ENCODE measurements around the gene KCNA2. TPM values are rescaled to one million over a fixed set of nuclear protein-coding genes. Genes with fewer than 3 reads are reported as not detected.

The KCNA2 gene
- under 0.01 and 0.24 TPM in 2 replicates for total RNA-seq (2014; rRNA removed; shearing (Covaris generic))
- 0.04 and 0.15 TPM in 2 replicates for polyA plus RNA-seq (2015; cell fraction: cytosol; rRNA removed)
- polyA plus RNA-seq (2015; cell fraction: nucleus; rRNA removed): 0.09 TPM in 1 of 2 replicates, not detected in the other

GRCh38 chr1:110605901-110606656, at the start of gene KCNA2:
TSS of gene KCNA2 (minus strand) at chr1:110606358. CDS start at chr1:110604782, 1,576 bp downstream.
- DNase-seq (ENCODE audit: low read depth, low spot score): no peak
- in situ Hi-C loops (cut with HindIII; ENCODE audit: low pct_unique_long_range_greater_than_20kb, low sequenced_read_pairs): no loop called here

GRCh38 chr1:110650609-110651008, 44.5 kb upstream of the KCNA2 start:
- in situ Hi-C loops (cut with HindIII; ENCODE audit: low pct_unique_long_range_greater_than_20kb, low sequenced_read_pairs): no loop called here
- DNase-seq (ENCODE audit: low read depth, low spot score): no peak

DNA sequence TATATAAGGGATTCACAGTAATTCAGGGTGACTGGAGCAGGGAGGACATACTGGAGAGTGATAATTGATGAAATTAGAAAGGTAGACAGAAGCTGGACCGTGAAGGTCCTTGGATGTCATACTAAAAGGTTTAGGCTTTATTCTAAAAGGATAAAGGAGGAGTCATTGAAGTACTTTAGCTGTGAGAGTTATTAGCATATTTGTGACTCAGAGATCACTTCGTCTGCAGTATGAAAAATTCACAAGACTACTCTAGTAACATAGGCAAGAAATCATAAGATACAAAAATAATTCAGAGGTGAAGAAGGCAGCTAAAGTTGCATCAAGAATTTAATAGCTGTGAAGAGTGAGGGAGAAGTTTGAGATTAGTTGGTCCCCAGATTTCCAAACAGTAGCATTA, 42.3 kb upstream of the KCNA2 start:
- no peak for DNase-seq (ENCODE audit: low read depth, low spot score)
- in situ Hi-C loops (cut with HindIII; ENCODE audit: low pct_unique_long_range_greater_than_20kb, low sequenced_read_pairs): no loop called here

DNA sequence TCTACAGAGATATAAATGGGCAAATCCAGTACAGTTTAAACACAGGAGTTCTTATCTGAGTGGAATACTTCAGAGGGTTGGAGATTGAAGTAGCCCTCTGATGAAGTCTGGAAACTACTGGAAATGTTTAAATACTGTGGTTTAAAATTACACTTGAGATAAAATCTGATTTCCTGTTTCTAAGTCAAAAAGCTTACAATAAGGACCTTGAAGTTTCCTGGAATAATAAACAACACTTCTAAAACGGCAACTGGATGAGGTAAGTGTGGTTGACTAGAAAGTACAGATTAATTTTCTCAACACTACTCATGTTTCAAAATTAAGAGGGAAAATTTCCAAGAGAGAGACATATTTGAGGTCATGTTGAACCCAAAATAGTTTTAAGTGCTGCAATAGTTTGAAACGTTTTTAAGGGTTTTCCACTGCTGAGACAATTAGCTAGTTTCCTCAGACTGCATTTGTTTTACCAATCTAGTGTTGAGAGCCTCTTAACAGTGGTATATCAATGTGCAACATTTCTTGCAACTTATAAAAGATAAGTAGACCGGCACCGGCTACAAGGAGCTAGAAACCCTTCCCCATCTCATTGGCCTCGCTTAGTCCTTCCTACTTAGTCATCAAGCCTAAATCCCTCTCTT, 41.2 kb upstream of the KCNA2 start:
- in situ Hi-C loops (cut with HindIII; ENCODE audit: low pct_unique_long_range_greater_than_20kb, low sequenced_read_pairs): no loop called here
- DNase-seq (ENCODE audit: low read depth, low spot score): no peak

GRCh38 chr1:110645821-110646735, 39.9 kb upstream of the KCNA2 start:
- in situ Hi-C loops (cut with HindIII; ENCODE audit: low pct_unique_long_range_greater_than_20kb, low sequenced_read_pairs): no loop called here
- DNase-seq (ENCODE audit: low read depth, low spot score): no peak

DNA sequence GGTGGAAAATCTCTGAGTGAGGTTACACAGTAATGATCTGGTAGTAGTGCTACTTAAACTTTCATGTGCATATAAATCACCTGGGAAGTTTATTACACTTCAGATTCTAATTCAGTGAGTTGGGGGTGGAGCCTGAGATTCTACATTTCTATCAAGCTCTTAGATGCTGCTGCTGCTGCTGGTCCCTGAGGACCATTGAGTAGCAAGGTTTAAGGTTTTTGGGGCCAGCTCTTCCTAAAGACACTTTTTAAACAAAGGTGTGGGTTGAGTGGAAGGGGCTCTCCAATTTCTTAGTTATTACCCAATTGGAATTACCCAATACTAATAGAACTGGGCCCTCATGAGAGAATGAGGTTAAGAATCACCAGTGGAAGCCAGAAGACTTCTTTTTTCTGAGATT, 39.1 kb upstream of the KCNA2 start:
- in situ Hi-C loops (cut with HindIII; ENCODE audit: low pct_unique_long_range_greater_than_20kb, low sequenced_read_pairs): no loop called here
- no peak for DNase-seq (ENCODE audit: low read depth, low spot score)

GRCh38 chr1:110643879-110644472, 37.8 kb upstream of the KCNA2 start:
- DNase-seq (ENCODE audit: low read depth, low spot score): no peak
- in situ Hi-C loops (cut with HindIII; ENCODE audit: low pct_unique_long_range_greater_than_20kb, low sequenced_read_pairs): no loop called here

DNA sequence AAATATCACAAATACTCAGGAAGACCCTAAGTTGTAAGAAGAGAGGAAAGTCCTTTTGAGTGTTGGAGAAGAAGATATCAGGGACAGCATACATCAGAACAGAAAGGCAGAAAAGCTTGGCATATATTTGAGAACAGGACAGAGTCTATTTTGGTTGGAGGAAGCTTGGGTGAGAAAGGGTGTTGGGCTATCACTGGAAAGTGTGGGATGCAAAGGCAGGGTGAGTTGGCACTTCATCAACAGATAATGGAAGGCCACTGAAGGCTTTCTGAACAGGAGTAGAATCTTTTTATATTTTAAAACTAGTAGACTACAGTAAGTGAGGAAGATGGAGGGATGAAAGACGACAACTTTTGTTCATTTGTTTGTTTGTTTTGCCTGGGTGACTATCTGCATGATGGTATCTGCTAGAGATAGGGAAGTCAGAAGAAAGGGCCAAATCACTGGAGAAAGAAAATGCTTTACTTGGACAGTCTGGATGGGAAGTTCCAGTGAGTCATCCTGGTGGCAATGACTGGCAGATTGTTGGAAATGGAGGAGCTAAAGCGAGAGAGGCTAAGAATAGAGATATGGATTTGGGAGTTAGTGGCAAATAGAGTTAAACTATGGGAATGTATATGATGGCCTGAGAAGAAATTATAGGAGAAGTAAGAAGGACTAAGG, 33.7 kb upstream of the KCNA2 start:
- DNase-seq (ENCODE audit: low read depth, low spot score): no peak
- in situ Hi-C loops (cut with HindIII; ENCODE audit: low pct_unique_long_range_greater_than_20kb, low sequenced_read_pairs): no loop called here

DNA sequence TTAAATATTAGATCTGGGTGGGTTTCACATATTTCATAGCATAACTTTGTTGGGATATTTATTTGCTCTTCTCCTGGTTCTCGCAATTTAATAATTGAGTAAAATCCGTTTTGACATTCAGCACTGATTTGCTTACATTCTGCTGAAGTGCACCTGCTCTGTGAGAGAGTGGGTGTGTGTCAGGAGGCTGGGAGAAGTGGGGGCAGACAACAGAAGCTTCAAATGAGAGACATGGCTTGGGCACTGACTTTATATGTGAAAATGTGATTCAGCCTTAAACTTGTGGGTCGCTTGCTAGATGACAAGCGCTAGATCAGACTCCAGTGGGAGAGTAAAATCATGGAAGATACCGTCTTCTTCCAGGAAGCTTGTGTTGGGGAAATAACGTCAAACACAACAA, 32.4 kb upstream of the KCNA2 start:
- no peak for DNase-seq (ENCODE audit: low read depth, low spot score)
- in situ Hi-C loops (cut with HindIII; ENCODE audit: low pct_unique_long_range_greater_than_20kb, low sequenced_read_pairs): no loop called here

DNA sequence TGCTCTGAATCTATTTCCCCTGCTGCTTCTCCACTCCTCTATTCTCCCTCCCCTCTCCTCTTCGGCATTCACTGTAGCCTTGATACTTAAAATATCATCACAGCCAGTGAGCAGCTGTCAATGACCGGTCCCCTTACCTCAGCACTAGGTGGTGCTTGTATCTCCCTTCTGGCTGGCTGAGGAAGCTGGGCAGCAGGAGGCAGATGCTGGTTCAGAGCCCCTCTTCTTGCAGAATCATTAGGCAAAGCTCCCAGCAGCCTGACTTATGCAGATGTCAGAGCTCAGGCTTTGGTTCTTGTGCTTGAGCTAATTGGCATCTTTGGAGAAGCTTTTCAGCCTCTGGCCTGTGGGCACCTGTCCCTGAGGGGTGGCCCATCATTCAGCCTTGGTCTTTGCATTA, 31.9 kb upstream of the KCNA2 start:
- in situ Hi-C loops (cut with HindIII; ENCODE audit: low pct_unique_long_range_greater_than_20kb, low sequenced_read_pairs): no loop called here
- DNase-seq (ENCODE audit: low read depth, low spot score): no peak

DNA sequence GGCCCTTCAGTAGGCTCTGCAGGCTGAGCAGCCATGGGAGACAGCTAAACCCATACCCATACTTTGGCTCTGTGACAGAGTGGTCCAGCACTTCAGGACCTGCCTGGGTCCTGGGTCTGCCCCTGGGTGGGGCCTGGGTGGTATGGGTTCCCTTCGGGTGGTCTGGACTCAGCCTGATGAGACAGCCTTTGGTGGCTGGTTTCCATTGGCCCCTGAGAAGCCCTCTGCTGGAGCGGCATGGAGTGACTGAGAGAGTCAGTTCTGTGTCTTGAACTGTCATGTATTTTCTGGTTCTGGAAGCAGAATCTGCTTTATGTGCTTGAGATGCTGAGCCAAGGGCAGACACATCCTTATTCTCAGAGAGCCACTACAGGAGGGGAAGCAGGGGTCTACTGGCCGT, 31.3 kb upstream of the KCNA2 start:
- in situ Hi-C loops (cut with HindIII; ENCODE audit: low pct_unique_long_range_greater_than_20kb, low sequenced_read_pairs): no loop called here
- no peak for DNase-seq (ENCODE audit: low read depth, low spot score)

DNA sequence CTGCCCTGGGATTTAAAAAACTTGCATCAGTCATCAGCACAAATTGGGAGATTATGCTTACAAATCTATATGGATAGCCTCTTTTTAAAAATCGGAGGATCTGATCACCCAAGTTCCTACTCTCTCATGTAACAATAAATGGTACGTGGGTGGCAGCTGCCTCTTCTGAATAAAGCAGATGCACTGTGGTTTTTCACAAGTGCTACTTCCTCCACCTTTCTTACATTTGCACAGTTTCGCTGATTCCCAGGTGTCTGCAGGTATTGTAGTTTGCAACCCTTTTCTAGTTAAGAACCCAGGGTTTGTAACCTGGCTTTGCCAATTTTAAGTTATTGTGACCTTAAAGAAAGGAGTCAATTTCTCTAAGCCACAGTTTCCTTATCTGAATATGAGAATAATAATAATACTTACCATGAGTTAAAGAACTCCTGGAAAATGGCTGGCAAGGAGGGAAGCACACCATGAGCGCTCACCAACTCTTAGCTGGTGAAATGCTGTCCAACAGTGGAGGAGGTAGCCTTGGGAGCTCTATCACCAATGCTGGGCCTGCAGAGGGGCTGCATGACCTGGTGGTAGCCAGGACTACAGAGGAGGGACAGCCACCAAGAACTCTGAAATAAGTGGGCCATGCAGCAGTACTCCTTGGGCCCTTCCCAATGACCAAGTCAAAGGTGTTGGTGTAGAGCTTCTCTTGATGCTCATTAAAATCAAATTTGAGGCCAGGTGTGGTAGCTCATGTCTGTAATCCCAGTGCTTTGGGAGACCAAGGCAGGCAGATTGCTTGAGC, 30.2 kb upstream of the KCNA2 start:
- in situ Hi-C loops (cut with HindIII; ENCODE audit: low pct_unique_long_range_greater_than_20kb, low sequenced_read_pairs): no loop called here
- DNase-seq (ENCODE audit: low read depth, low spot score): no peak

DNA sequence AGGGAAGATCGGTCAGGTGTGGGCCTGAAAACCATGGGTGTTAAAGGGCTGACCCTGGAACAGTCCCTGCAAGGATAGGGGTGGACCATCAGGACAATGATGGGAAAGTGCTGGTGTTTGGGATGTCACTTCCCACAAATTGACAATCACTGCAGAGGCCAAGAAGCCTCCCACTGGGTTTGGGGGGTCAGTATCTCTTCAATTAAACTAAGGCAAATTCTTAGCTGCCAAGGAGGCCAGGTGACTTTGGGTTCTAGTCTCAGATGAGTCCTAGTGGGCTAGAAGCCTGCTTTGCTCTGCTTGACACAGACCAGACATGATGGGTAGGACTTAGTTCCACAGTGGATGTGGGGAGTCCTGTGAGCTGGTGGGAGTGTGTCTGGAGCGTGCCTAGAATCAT, 29.3 kb upstream of the KCNA2 start:
- in situ Hi-C loops (cut with HindIII; ENCODE audit: low pct_unique_long_range_greater_than_20kb, low sequenced_read_pairs): no loop called here
- no peak for DNase-seq (ENCODE audit: low read depth, low spot score)

GRCh38 chr1:110634455-110635311, 28.5 kb upstream of the KCNA2 start:
- no peak for DNase-seq (ENCODE audit: low read depth, low spot score)
- in situ Hi-C loops (cut with HindIII; ENCODE audit: low pct_unique_long_range_greater_than_20kb, low sequenced_read_pairs): no loop called here

GRCh38 chr1:110634086-110634454, 27.9 kb upstream of the KCNA2 start:
- DNase-seq (ENCODE audit: low read depth, low spot score): no peak
- in situ Hi-C loops (cut with HindIII; ENCODE audit: low pct_unique_long_range_greater_than_20kb, low sequenced_read_pairs): no loop called here

GRCh38 chr1:110633646-110634030, 27.5 kb upstream of the KCNA2 start:
- no peak for DNase-seq (ENCODE audit: low read depth, low spot score)
- in situ Hi-C loops (cut with HindIII; ENCODE audit: low pct_unique_long_range_greater_than_20kb, low sequenced_read_pairs): no loop called here

Measured in SK-MEL-5 (cell line).